HG02610 (cell line): ENCODE measurements around the gene LRRK2.
"Not testable (repeated sequence)": the region's sequence is repeated elsewhere in the genome, so short reads cannot be mapped to it uniquely, and the experiment has no call there.

Experiments
- ATAC-seq: cut with Tn5 transposase; IDR thresholded peaks from one replicate; pipeline ENCODE4 v1.9.1; 2021; ENCODE audit warnings: mild to moderate bottlenecking, moderate library complexity; ENCODE audit not compliant: unreplicated experiment

Gene LRRK2

DNA sequence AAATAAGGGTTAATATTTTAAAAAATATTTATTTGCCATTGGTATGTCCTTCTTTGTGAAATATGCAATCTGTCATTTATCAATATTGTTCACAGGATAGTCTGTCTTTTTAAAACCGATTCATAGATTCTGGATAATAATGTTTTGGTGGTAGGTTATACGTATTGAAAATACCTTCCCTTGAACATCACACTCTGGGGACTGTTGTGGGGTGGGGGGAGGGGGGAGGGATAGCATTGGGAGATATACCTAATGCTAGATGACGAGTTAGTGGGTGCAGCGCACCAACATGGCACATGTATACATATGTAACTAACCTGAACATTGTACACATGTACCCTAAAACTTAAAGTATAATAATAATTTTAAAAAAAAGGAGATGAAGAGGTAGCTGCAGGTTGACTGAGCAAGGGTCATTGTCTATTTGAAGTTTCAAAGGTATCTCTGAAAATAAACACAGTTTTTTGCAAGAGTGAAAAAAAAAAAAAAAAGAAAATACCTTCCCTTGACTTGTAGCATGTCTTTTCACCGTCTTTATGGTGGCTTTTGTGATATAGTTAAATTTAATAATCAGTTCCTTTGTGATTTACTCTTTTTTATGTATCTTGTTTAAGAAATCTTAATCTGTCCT, 19.8 kb downstream of the LRRK2 start:
- not testable (repeated sequence) for ATAC-seq

DNA sequence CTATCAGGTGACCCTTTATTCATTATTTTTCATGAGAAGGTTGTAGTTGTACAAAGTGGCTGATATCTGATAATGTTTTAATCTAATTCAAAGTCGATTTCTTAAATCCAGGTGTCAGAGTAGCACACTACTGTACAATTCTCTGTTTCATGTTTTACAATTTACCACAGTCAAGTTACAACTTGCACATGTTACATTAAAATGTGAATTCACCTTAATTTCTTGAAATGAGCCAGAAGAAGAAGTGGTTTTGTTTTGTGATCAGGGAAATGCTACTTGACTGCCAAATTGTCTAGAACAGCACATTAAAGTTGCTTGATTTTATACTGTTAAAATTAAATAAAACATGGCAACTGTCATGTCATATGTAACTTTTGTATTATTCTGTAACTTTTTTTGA, 23.2 kb downstream of the LRRK2 start:
- ATAC-seq = no peak

GRCh38 chr12:40248585-40249297, 23.9 kb downstream of the LRRK2 start:
- no peak for ATAC-seq

DNA sequence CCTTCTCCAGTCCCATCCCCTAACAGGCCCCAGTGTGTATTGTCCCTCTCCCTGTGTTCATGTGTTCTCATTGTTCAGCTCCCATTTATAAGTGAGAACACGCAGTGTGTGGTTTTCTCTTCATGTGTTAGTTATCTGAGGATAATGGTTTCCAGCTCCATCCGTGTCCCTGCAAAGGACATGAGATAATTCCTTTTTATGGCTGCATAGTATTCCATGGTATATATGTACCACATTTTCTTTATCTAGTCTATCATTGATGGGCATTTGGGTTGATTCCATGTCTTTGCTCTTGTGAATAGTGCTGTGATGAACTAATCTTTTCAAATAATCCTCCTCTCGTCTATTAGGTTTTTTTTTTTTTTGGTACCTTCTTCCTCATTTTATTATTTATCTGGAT, 25.9 kb downstream of the LRRK2 start:
- ATAC-seq = not testable (repeated sequence)

DNA sequence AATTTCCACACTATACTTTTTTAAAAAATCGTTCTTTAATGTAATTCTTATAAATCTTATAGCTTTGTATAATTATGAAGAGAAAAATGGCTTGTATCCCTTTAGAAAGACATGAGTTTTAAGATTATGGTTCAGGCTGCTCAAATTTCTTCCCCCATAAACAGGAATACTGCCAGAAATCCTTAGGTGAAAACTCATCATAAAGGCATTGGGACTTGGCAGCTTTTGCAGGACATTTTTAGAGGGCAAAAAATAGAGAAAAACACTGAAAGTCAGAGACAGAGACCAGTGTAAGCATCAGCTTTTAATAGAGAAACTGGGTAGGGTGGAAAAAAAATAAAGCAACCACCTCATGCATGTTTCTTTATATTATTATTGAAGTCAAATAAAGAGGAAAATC, 29.1 kb downstream of the LRRK2 start:
- ATAC-seq = no peak

DNA sequence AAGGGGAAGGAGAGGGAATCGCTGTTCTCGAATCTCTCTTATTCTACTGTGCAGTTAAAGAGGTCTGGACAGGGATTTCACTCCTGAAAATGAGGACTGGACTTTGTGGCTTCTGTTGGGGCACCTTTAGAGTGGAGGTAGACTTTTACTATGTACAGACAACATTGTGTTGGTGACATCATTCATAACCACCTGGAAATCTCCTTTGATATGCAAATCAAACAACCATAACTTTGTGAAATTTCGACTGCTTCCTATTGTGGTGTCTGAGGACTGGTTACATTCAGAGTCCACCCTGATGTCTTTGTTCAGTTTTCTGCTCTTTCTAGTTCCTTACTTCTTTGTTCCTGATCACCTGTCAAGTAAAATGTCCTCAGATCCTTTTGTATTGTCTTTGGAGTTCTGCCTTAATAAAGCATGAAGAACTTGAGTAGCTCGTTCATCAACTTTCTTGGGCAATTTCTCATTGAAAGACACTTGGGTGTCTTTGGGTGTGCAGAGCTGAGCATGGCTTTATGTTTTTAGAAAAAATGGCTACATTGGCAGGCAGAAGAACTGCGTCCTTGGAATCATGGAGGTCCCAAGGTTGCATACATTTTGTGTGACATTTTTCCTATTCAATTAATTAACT, 29.8 kb downstream of the LRRK2 start:
- ATAC-seq = no peak

DNA sequence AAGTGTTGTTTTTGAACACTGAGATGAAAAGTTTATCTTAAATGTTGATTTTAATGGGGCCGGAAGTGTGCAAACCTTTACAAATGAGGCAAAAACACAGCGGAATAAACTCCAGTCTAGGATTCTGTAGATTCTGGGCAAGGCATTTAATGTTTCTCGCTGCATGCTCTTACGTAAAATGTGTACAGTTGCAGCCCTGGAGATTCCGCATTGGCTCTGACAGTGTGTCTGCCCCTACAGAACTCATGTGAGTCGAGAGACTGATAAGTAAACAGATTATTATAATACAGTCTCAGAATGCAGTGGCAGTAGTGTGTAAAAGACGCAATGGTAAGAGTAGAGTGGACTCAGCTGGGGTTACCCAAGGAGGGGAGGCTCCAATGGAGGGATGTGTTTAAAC, 33.6 kb downstream of the LRRK2 start:
- no peak for ATAC-seq

GRCh38 chr12:40261937-40262336, 37.1 kb downstream of the LRRK2 start:
- peak; percentile 73 for ATAC-seq

DNA sequence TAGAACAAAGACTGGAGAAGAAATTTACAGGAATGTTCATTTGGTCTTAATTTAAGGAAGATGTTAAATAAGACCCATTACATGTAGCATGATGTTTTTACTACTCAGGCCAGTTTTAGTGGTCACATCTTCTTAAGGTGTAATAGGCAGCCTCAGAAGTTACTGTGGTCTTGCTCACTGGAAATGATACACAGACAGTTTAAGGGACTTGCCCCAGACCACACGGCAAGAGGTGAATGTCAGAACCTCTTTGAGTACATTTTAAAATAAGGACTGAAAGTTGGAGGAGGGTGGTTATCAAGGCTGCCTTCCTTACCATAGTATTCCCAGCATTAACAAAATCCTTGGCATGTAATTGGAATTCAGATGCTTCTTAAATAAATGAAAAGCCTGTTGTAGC, 37.9 kb downstream of the LRRK2 start:
- ATAC-seq = peak; percentile 96

GRCh38 chr12:40263616-40264409, 39.0 kb downstream of the LRRK2 start:
- ATAC-seq = no peak

DNA sequence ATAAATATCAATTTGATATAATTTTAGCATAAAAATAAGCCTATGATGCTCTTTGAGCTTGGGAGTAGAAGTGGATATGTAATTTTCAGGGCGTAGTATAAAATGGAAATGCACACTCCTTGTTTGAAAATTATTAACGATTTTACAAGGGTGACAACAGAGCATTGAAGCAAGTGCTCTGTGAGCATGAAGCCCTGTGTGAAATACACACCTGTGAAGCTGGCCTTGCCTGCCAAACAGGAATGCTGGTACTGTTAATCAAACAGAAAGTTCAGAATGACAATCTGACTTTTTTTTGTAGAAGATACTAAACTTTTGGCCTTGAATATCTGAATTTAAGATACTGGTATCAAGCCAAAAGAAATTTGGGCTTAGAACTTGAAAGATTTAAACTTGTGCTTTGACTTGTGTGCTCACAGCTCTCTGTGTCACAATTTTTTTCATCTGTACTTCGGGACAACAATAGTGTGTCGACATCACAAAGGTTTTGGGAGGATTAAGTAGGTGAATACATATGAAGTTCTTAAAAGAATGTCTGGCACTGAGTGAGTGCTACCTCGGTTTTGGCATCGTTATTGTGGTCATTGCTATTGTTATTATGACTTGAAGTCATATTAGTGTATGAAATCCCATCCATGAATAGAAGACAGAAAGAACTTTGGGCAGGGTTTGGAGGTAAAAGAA, 47.3 kb downstream of the LRRK2 start:
- no peak for ATAC-seq

DNA sequence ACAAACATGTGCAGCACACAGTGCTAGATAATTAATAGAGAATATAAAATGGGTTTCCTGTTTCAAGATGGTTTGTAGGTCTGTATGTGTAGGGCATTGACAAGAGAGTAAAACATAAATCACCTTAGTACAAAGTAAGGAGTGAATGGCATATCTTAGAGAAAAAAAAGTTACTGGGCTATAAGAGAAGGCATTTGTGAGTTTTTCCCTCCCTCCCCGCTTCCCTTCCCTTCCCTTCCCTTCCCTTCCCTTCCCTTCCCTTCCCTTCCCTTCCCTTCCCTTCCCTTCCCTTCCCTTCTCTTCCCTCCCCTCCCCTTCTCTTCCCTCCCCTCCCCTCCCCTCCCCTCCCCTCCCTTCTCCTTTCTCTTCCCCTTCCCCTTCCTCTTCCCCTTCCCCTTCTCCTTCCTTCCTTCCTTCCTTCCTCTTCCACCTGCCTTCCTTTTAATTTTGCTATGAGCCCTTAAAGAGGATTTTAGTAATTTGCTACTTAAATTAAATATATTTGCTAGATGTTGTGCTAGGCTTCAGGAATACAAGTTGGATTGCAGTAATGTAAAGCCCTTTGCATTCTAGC, 57.1 kb downstream of the LRRK2 start:
- no peak for ATAC-seq

- ATAC-seq = no peak
Measured at GRCh38 chr12:40286583-40286982, 61.8 kb downstream of the LRRK2 start.

- ATAC-seq = no peak
Measured at GRCh38 chr12:40287369-40287975, 62.7 kb downstream of the LRRK2 start.

- no peak for ATAC-seq
Measured at GRCh38 chr12:40292788-40293429, 68.1 kb downstream of the LRRK2 start.

DNA sequence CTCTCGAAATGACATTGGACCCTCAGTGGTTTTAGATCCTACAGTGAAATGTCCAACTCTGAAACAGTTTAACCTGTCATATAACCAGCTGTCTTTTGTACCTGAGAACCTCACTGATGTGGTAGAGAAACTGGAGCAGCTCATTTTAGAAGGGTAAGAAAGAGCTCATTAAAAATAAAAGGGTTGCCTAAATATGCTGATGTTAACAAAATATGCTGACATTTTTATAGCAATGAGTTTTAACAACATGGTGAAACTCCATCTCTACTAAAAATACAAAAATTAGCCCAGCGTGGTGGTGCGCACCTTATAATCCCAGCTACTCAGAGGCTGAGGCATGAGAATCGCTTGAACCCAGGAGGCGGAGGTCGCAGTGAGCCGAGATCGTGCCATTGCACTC, 73.5 kb downstream of the LRRK2 start:
- ATAC-seq = no peak

- no peak for ATAC-seq
Measured at GRCh38 chr12:40300490-40300889, 75.7 kb downstream of the LRRK2 start.

DNA sequence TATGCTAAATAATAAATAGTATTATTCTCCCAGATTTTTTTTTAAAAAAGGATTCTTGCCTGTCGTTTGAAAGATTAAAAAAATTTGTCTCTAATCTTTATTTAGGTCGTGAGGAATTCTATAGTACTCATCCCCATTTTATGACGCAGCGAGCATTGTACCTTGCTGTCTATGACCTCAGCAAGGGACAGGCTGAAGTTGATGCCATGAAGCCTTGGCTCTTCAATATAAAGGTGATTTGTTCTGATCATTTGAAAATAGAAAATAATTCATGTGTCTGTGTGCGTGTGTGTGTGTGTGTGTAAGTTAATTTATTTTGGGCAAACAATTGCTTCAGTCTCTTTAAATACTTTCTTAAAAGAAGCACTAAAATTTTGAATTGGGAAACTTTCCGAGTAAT, 84.2 kb downstream of the LRRK2 start:
- ATAC-seq = no peak

DNA sequence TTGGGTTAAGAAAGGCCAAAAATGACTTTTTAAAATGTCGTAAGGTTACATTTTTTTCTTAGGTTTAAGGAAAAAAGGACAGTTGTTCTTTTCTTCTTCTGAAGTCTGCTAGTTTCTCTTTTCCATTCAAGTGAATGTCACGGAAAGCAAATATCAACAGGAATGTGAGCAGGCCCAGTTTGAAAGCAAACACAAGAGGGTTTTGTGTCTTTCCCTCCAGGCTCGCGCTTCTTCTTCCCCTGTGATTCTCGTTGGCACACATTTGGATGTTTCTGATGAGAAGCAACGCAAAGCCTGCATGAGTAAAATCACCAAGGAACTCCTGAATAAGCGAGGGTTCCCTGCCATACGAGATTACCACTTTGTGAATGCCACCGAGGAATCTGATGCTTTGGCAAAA, 85.4 kb downstream of the LRRK2 start:
- ATAC-seq = no peak

- ATAC-seq = no peak
Measured at GRCh38 chr12:40312196-40312595, 87.4 kb downstream of the LRRK2 start.
